ENCODE results near the gene PITPNC1.
"Not testable (repeated sequence)": the region's sequence is repeated elsewhere in the genome, so short reads cannot be mapped to it uniquely, and the experiment has no call there.

Gene PITPNC1

GRCh38 chr17:67649891-67650290 is 272.8 kb downstream of the PITPNC1 start:
- no peaks in the 10 kb centered on the region for H3K36me3 ChIP-seq (replicated peaks; ENCODE audit: insufficient read depth, low read length)
- H3K4me2 ChIP-seq (ENCODE audit: low read depth, low read length), result peak overlapping the region; percentile 97
- H4K20me1 ChIP-seq (ENCODE audit: insufficient read depth, low read length), result no peaks in the 10 kb centered on the region
- peak overlapping the region; percentile 40 for H3K4me3 ChIP-seq (ENCODE audit: low read length)
- H3F3A ChIP-seq (ENCODE audit: insufficient read depth, low read length), result peaks cover 54% of the 10 kb centered on the region
- H3K27ac ChIP-seq (ENCODE audit: low read length), result peak overlapping the region; percentile 91
- peak overlapping the region; percentile 74 for H3K9ac ChIP-seq (ENCODE audit: low read length)
- H3K4me1 ChIP-seq (ENCODE audit: low read length), result peaks cover 57% of the 10 kb centered on the region
- H3K9me2 ChIP-seq (replicated peaks; ENCODE audit: insufficient read depth, low read length), result no peaks in the 10 kb centered on the region
- H3K9me3 ChIP-seq (replicated peaks; ENCODE audit: insufficient read depth, low read length), result no peaks in the 10 kb centered on the region
- DNase-seq, result peak; percentile 54
- no peaks in the 10 kb centered on the region for H3K79me2 ChIP-seq (ENCODE audit: low read length)
- no peak for TF ChIP-seq EZH2phosphoT487 (IDR thresholded peaks at IDR 0.05; ENCODE audit: low read length)
- TF ChIP-seq CTCF (IDR thresholded peaks at IDR 0.05; ENCODE audit: low read length), result peak; percentile 31
- no peak for TF ChIP-seq EZH2 (optimal IDR thresholded peaks at IDR 0.05; ENCODE audit: low read depth, low read length)
- H3K27me3 ChIP-seq (replicated peaks; ENCODE audit: insufficient read depth, low read length), result no peaks in the 10 kb centered on the region
- H2AFZ ChIP-seq (ENCODE audit: low read length), result peak overlapping the region; percentile 78

- Histone ChIP-seq H2AFZ (ENCODE audit: low read length) (peak overlapping the region; percentile 21; the same call in 1 of the 2 replicates), H3K27ac (ENCODE audit: low read length) (peak overlapping the region; percentile 91), H3K4me3 (ENCODE audit: low read length) (peak overlapping the region; percentile 6; the same call in 1 of the 2 replicates), H3K9ac (ENCODE audit: low read length) (peak overlapping the region; percentile 74), H3F3A (ENCODE audit: insufficient read depth, low read length) (peaks cover 54% of the 10 kb centered on the region), H3K4me2 (ENCODE audit: low read depth, low read length) (peak overlapping the region; percentile 97), H3K4me1 (ENCODE audit: low read length) (peaks cover 57% of the 10 kb centered on the region)
- not testable (repeated sequence) for H4K20me1 ChIP-seq (ENCODE audit: insufficient read depth, low read length); H3K9me3 ChIP-seq (replicated peaks; ENCODE audit: insufficient read depth, low read length); H3K79me2 ChIP-seq (ENCODE audit: low read length); H3K9me2 ChIP-seq (replicated peaks; ENCODE audit: insufficient read depth, low read length); DNase-seq; H3K27me3 ChIP-seq (replicated peaks; ENCODE audit: insufficient read depth, low read length); H3K36me3 ChIP-seq (replicated peaks; ENCODE audit: insufficient read depth, low read length)
Observed at GRCh38 chr17:67651218-67651579, 274.1 kb downstream of the PITPNC1 start.

- Histone ChIP-seq H4K20me1 (ENCODE audit: insufficient read depth, low read length) (no peaks in the 10 kb centered on the region), H3K9ac (ENCODE audit: low read length) (no peak overlapping the region), H3K79me2 (ENCODE audit: low read length) (no peaks in the 10 kb centered on the region), H3K9me2 (replicated peaks; ENCODE audit: insufficient read depth, low read length) (no peaks in the 10 kb centered on the region), H3K9me3 (replicated peaks; ENCODE audit: insufficient read depth, low read length) (no peaks in the 10 kb centered on the region), H3K4me3 (ENCODE audit: low read length) (no peak overlapping the region), H3K36me3 (replicated peaks; ENCODE audit: insufficient read depth, low read length) (no peaks in the 10 kb centered on the region), H2AFZ (ENCODE audit: low read length) (no peak overlapping the region), H3K27ac (ENCODE audit: low read length) (peak overlapping the region; percentile 91; the same call in 1 of the 2 replicates), H3K4me2 (ENCODE audit: low read depth, low read length) (peak overlapping the region; percentile 97; the same call in 1 of the 2 replicates), H3K27me3 (replicated peaks; ENCODE audit: insufficient read depth, low read length) (no peaks in the 10 kb centered on the region), H3K4me1 (ENCODE audit: low read length) (peaks cover 46% of the 10 kb centered on the region), H3F3A (ENCODE audit: insufficient read depth, low read length) (peaks cover 47% of the 10 kb centered on the region)
- TF ChIP-seq EZH2phosphoT487 (IDR thresholded peaks at IDR 0.05; ENCODE audit: low read length), result no peak
- TF ChIP-seq EZH2 (optimal IDR thresholded peaks at IDR 0.05; ENCODE audit: low read depth, low read length), result no peak
- no peak for TF ChIP-seq CTCF (IDR thresholded peaks at IDR 0.05; ENCODE audit: low read length)
- no peak for DNase-seq
Observed at GRCh38 chr17:67652433-67652832, 275.4 kb downstream of the PITPNC1 start.

- no peaks in the 10 kb centered on the region for H3K27me3 ChIP-seq (replicated peaks; ENCODE audit: insufficient read depth, low read length)
- H2AFZ ChIP-seq (ENCODE audit: low read length), result no peak overlapping the region
- no peaks in the 10 kb centered on the region for H3K9me2 ChIP-seq (replicated peaks; ENCODE audit: insufficient read depth, low read length)
- no peak for TF ChIP-seq EZH2phosphoT487 (IDR thresholded peaks at IDR 0.05; ENCODE audit: low read length)
- TF ChIP-seq EZH2 (optimal IDR thresholded peaks at IDR 0.05; ENCODE audit: low read depth, low read length), result no peak
- no peak for TF ChIP-seq CTCF (IDR thresholded peaks at IDR 0.05; ENCODE audit: low read length)
- peaks cover 15% of the 10 kb centered on the region for H3F3A ChIP-seq (ENCODE audit: insufficient read depth, low read length)
- H3K79me2 ChIP-seq (ENCODE audit: low read length), result no peaks in the 10 kb centered on the region
- no peak overlapping the region for H3K4me3 ChIP-seq (ENCODE audit: low read length)
- H3K27ac ChIP-seq (ENCODE audit: low read length), result no peak overlapping the region
- no peak overlapping the region for H3K4me2 ChIP-seq (ENCODE audit: low read depth, low read length)
- H3K9ac ChIP-seq (ENCODE audit: low read length), result no peak overlapping the region
- no peaks in the 10 kb centered on the region for H3K36me3 ChIP-seq (replicated peaks; ENCODE audit: insufficient read depth, low read length)
- peaks cover 17% of the 10 kb centered on the region for H3K4me1 ChIP-seq (ENCODE audit: low read length)
- DNase-seq, result no peak
- no peaks in the 10 kb centered on the region for H4K20me1 ChIP-seq (ENCODE audit: insufficient read depth, low read length)
- no peaks in the 10 kb centered on the region for H3K9me3 ChIP-seq (replicated peaks; ENCODE audit: insufficient read depth, low read length)
Observed at GRCh38 chr17:67655478-67656148, 278.5 kb downstream of the PITPNC1 start.
